Adipose tissue (tissue), 3 donors: ENCODE measurements around the gene SECISBP2. TPM values are rescaled to one million over a fixed set of nuclear protein-coding genes. Genes with fewer than 3 reads are reported as not detected.
"Not testable (repeated sequence)": the region's sequence is repeated elsewhere in the genome, so short reads cannot be mapped to it uniquely, and the experiment has no call there.

ENCODE experiments used
- H3K27ac ChIP-seq: one replicate; pipeline ENCODE4 v1.5.1; 2013; ENCODE audit warnings: low read depth, low read length
- whole genome bisulfite sequencing, 3 donors: extraction: QIAGEN DNeasy Blood & Tissue Kit; methylation state at CpG; one replicate each; pipeline ENCODE4 v1.1.7; 2013; 5-methylcytosine and 5-hydroxymethylcytosine counted together
- polyA plus RNA-seq, 3 donors: library from polyadenylated mRNA; stranded (reverse); fragments of 200-250 nt; gene quantifications; one replicate each; pipeline ENCODE4 v1.2.3, GENCODE V29; 2013
- donor health status: healthy with polysubstance abuse.
- donor health status: Bipolar disorder and iron deficiency.
- donor health status: healthy.

Gene SECISBP2, protein sequence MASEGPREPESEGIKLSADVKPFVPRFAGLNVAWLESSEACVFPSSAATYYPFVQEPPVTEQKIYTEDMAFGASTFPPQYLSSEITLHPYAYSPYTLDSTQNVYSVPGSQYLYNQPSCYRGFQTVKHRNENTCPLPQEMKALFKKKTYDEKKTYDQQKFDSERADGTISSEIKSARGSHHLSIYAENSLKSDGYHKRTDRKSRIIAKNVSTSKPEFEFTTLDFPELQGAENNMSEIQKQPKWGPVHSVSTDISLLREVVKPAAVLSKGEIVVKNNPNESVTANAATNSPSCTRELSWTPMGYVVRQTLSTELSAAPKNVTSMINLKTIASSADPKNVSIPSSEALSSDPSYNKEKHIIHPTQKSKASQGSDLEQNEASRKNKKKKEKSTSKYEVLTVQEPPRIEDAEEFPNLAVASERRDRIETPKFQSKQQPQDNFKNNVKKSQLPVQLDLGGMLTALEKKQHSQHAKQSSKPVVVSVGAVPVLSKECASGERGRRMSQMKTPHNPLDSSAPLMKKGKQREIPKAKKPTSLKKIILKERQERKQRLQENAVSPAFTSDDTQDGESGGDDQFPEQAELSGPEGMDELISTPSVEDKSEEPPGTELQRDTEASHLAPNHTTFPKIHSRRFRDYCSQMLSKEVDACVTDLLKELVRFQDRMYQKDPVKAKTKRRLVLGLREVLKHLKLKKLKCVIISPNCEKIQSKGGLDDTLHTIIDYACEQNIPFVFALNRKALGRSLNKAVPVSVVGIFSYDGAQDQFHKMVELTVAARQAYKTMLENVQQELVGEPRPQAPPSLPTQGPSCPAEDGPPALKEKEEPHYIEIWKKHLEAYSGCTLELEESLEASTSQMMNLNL
- polyA plus RNA-seq: 10 to 100 TPM; 22.0 to 23.6 (median 23.4) TPM

DNA sequence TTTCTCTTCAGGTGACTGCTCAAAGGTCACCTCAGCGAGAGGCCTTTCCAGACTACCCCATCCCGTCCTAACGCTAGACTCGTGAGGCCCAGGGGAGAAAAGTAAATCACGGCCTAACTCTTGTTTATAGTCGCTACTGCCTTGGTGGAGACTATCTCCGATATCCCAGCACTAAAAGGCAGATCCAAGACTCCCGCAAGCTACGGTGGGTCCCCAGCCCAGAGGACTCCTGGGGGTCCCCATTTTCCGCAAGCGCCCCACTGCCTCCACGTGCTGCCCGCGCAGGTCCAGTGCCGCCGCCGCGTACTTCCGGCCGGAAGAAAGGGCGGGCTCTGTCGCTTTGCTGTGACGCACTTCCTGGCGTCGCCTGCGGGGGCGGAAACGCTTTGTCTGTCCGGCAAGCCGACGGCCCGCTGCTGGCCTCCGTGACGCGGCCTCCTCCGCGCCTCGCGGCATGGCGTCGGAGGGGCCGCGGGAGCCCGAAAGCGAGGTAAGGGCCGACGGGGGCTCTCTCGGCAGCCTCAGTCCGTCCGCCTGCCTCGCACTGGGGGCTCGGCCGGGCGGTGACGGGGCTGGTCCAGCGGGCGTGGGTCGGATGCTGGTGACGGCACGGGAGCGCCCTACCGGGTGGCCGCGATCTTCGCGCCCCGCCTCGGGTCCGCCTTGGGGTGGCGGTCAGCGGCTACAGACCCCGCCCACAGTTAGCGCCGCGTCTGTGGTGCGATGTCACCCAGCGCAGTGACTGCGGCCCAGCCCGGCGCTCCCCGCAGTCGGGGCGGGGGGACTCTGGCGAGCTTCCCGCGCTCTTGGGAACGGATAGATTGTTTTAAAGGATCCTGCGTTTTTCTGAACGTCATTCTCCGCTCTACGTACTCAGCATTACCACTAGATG, at the start of gene SECISBP2:
Gene SECISBP2, plus strand, starts transcription at position 378 of the 892 bp plus-strand sequence. Its CDS starts 77 bp downstream, at position 455.
- H3K27ac ChIP-seq: peak within 1 kb of the TSS; percentile 98
- WGBS, 3 donors: 0 to 1% (median 0%) methylated on average over 82 to 91 of the region's 91 CpGs

- 76 to 92% (median 89%) methylated on average over 3 of the region's 3 CpGs for WGBS, 3 donors
- no peak overlapping the region for H3K27ac ChIP-seq
These were observed 44.6 kb upstream of the SECISBP2 start for GRCh38 chr9:89273528-89274279.

DNA sequence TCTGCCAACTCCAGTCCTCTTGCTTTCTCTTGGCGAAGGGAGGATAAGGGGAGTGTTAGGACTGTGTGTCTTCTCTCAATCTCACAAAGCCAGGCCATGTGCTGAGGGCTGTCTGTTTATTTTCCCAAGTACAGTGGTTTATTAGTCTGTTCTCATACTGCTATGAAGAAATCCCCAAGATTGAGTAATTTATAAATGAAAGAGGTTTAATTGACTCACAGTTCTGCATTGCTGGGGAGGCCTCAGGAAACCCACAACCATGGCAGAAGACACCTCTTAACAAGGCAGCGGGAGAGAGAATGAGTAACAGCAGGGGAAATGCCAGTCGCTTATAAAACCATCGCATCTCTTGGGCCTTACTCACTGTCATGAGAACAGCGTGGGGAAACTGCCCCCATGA, 43.5 kb upstream of the SECISBP2 start:
- H3K27ac ChIP-seq: no peak overlapping the region

GRCh38 chr9:89276040-89276439, 42.3 kb upstream of the SECISBP2 start:
- WGBS, 3 donors: 97 to 100% (median 98%) methylated on average over 2 of the region's 2 CpGs
- H3K27ac ChIP-seq: not testable (repeated sequence)

More for the DNA sequence above, 43.5 kb upstream of the SECISBP2 start:
- 64 to 84% (median 79%) methylated on average over 5 of the region's 5 CpGs for WGBS, 3 donors

DNA sequence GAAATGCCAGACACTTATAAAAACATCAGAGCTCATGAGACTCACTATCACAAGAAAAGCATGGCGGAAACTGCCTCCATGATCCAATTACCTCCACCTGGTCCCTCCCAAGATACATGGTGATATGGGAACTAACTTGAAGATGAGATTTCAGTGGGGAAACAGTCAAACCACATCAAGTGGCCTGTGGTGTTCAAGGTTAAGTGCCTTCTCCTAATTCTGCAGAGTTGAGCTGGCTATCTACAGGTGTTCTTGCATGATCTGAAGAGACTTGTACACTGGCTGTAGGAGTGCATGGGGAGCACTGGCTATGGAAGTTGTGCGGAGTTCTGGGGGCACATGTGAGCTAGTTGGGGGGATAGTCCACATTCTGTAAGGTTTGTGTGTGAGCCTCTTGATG, 41.3 kb upstream of the SECISBP2 start:
- H3K27ac ChIP-seq: no peak overlapping the region
- 89 to 94% (median 92%) methylated on average over 2 of the region's 2 CpGs for WGBS, 3 donors

DNA sequence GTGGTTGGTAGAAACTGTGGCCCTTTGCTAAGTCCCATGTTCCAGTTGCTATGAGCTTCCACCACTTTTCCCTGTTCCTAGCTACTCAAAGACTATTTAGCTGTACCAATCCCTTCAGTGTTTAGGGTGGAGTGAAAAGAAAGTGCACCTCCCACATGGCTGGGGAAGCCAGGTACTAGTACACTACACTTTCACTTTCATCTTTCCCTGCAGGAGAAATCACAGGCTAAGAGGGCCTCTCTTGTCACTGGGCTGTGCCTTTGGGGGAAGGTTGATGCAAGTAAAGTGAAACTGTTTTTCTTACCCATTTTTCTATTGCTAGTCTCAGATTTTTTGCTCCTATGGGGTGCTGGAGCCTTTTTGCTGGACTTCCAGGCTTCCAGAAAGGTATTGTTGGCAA, 40.8 kb upstream of the SECISBP2 start:
- H3K27ac ChIP-seq: no peak overlapping the region

- WGBS, 3 donors: 86 to 98% (median 92%) methylated on average over 2 of the region's 2 CpGs
- no peak overlapping the region for H3K27ac ChIP-seq
These were observed 39.7 kb upstream of the SECISBP2 start for GRCh38 chr9:89278551-89278950.

- WGBS, 3 donors: 48 to 71% (median 55%) methylated on average over 5 of the region's 5 CpGs
These were observed 39.1 kb upstream of the SECISBP2 start for GRCh38 chr9:89278997-89279739.

DNA sequence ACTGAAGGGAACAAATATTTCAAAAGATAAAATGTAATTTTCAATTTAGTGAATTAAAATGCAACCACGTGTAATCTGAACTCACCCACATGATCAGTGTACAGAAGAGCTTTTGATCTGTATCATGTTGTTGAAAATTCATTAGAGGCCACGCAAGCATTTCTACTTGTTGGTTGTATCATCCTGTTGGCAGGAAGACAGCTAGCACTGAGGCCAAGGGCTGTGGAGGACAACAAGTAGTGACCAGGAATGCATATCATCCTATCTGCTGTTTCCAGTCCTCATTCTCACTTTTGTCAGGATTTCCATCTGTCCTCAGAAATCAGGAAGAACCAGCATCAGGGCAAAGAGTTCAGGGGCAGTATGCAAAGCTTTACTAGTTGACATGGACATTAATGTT, 37.2 kb upstream of the SECISBP2 start:
- H3K27ac ChIP-seq: no peak overlapping the region
- WGBS, 3 donors: 63 to 78% (median 75%) methylated on average over 2 of the region's 2 CpGs

More at GRCh38 chr9:89278997-89279739, 39.1 kb upstream of the SECISBP2 start:
- H3K27ac ChIP-seq: no peak overlapping the region

DNA sequence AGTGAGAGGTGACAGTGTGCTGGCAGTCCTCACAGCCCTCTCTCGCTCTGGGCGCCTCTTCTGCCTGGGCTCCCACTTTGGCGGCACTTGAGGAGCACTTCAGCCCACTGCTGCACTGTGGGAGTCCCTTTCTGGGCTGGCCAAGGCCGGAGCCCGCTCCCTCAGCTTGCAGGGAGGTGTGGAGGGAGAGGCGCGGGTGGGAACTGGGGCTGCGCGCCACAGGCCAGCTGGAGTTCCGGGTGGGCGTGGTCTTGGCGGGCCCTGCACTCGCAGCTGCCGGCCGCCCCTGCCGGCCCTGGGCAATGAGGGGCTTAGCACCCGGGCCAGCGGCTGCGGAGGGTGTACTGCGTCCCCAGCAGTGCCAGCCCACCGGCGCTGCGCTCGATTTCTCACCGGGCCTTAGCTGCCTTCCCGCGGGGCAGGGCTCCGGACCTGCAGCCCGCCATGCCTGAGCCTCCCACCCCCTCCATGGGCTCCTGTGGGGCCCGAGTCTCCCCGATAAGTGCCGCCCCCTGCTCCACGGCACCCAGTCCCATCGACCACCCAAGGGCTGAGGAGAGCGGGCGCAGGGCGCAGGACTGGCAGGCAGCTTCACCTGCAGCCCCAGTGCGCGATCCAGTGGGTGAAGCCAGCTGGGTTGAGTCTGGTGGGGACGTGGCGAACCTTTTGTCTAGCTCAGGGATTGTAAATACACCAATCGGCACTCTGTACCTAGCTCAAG, 35.9 kb upstream of the SECISBP2 start:
- 53 to 63% (median 61%) methylated on average over 39 to 42 of the region's 42 CpGs for WGBS, 3 donors
- not testable (repeated sequence) for H3K27ac ChIP-seq

GRCh38 chr9:89284076-89284475, 34.2 kb upstream of the SECISBP2 start:
- WGBS, 3 donors: 89 to 92% (median 92%) methylated on average over 7 of the region's 7 CpGs
- H3K27ac ChIP-seq: no peak overlapping the region

DNA sequence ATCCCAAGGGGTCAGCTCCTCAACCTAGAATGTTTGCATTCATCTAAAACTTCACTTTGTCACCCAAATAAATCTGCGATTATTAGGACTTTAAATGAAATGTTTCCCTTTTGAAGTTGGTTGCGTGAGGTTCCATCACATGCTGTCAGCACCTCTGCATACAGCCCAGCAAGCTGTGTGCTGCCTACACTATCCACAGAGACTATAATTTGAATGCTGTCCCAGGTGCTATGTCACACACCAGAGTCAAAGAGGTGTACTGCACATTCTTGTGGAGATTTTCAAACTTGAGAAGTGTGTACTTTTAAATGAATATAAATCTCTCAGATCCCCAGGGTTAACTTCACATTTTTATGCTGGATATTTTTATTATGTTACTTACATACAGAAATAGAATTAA, 26.6 kb upstream of the SECISBP2 start:
- no peak overlapping the region for H3K27ac ChIP-seq

DNA sequence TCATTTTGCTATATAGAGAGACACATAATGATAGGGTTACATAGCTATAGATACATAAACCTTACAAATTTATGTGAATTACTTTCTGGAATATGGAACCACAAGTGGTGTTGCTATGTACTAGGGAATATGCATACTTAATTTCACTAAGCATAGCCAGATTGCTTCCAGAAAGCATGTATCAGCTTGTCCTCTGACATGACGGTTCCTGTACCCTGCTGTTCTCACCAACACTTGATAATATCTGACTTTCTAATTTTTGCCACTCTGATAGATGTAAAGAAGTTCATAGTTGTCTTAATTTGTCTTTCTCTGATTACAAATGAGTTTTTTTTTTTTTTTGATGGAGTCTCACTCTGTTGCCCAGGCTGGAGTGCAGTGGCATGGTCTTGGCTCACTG, 25.3 kb upstream of the SECISBP2 start:
- 96 to 97% (median 97%) methylated on average over 1 of the region's 1 CpG for WGBS, 3 donors
- no peak overlapping the region for H3K27ac ChIP-seq

More for the DNA sequence above, 26.6 kb upstream of the SECISBP2 start:
- 93 to 97% (median 96%) methylated on average over 2 of the region's 2 CpGs for WGBS, 3 donors

GRCh38 chr9:89295400-89295799, 22.9 kb upstream of the SECISBP2 start:
- WGBS, 3 donors: 65 to 75% (median 69%) methylated on average over 5 of the region's 5 CpGs

GRCh38 chr9:89301996-89302395, 16.3 kb upstream of the SECISBP2 start:
- WGBS, 3 donors: 38 to 80% (median 76%) methylated on average over 2 of the region's 2 CpGs
- not testable (repeated sequence) for H3K27ac ChIP-seq

More at GRCh38 chr9:89295400-89295799, 22.9 kb upstream of the SECISBP2 start:
- no peak overlapping the region for H3K27ac ChIP-seq

GRCh38 chr9:89304020-89304833, 14.1 kb upstream of the SECISBP2 start:
- no peak overlapping the region for H3K27ac ChIP-seq

More at GRCh38 chr9:89304020-89304833, 14.1 kb upstream of the SECISBP2 start:
- WGBS, 3 donors: 66 to 86% (median 81%) methylated on average over 7 of the region's 7 CpGs
